Hepatocyte (in vitro differentiated cells): ENCODE measurements around the gene COL4A1. TPM values are rescaled to one million over a fixed set of nuclear protein-coding genes. Genes with fewer than 3 reads are reported as not detected.

Source experiments
- DNase-seq: peaks from one replicate; pipeline ENCODE4 v3.0.0-alpha.2; 2016; ENCODE audit warnings: low spot score
- H2AFZ ChIP-seq: fragments of 200-600 bp; sonication (generic); 2 replicates; pipeline ENCODE4 v1.6.0; 2016; ENCODE audit warnings: antibody characterized with exemption, mild to moderate bottlenecking
- H3K27ac ChIP-seq: fragments of 200-600 bp; sonication (generic); 2 replicates; pipeline ENCODE4 v1.5.1; 2016; ENCODE audit warnings: mild to moderate bottlenecking
- H3K27me3 ChIP-seq: fragments of 200-600 bp; sonication (generic); 2 replicates; pipeline ENCODE4 v1.6.1; 2016
- H3K36me3 ChIP-seq: fragments of 200-600 bp; sonication (generic); replicated peaks from 2 replicates; pipeline ENCODE4 v1.5.1; 2016; ENCODE audit warnings: low read depth; ENCODE audit not compliant: insufficient read depth
- H3K4me1 ChIP-seq: fragments of 200-600 bp; sonication (generic); 2 replicates; pipeline ENCODE4 v1.5.1; 2016; ENCODE audit warnings: mild to moderate bottlenecking, moderate library complexity; ENCODE audit not compliant: insufficient read depth
- H3K4me2 ChIP-seq: fragments of 200-600 bp; sonication (generic); 2 replicates; pipeline ENCODE4 v1.6.0; 2016
- H3K4me3 ChIP-seq: fragments of 200-600 bp; sonication (generic); 2 replicates; pipeline ENCODE4 v1.5.1; 2016; ENCODE audit warnings: mild to moderate bottlenecking
- H3K79me2 ChIP-seq: fragments of 200-600 bp; sonication (generic); 2 replicates; pipeline ENCODE4 v1.6.0; 2017; ENCODE audit warnings: mild to moderate bottlenecking
- H3K9me2 ChIP-seq: fragments of 200-600 bp; sonication (generic); replicated peaks from 2 replicates; pipeline ENCODE4 v1.6.0; 2017; ENCODE audit warnings: mild to moderate bottlenecking; ENCODE audit not compliant: insufficient read depth
- H3K9me3 ChIP-seq: fragments of 200-600 bp; sonication (generic); 2 replicates; pipeline ENCODE4 v1.5.1; 2016; ENCODE audit warnings: low read depth, mild to moderate bottlenecking
- H4K20me1 ChIP-seq: fragments of 200-600 bp; sonication (generic); 2 replicates; pipeline ENCODE4 v1.6.0; 2016; ENCODE audit warnings: mild to moderate bottlenecking; ENCODE audit not compliant: insufficient read depth, poor library complexity, severe bottlenecking
- EZH2 ChIP-seq: fragments of 200-600 bp; sonication (generic); IDR thresholded peaks from 2 replicates; pipeline ENCODE4 v1.6.1; 2016; ENCODE audit warnings: antibody characterized with exemption, mild to moderate bottlenecking, borderline replicate concordance
- EZH2phosphoT487 ChIP-seq: fragments of 200-600 bp; sonication (generic); IDR thresholded peaks from one replicate; pipeline ENCODE4 v1.6.1; 2018; ENCODE audit warnings: antibody characterized with exemption, mild to moderate bottlenecking, low read depth, moderate library complexity; ENCODE audit not compliant: unreplicated experiment, severe bottlenecking
- WGBS: methylation state at CpG from one replicate; pipeline ENCODE4 v1.1.6; 2016; ENCODE audit warnings: low lambda C conversion rate; ENCODE audit errors: missing lambda C conversion rate; 5-methylcytosine and 5-hydroxymethylcytosine counted together
- polyA plus RNA-seq: library from polyadenylated mRNA; unstranded; fragments of >200 nt; fragmentation: Nextera tagmentation; extraction: Ambion mirVana; gene quantifications from 2 replicates; pipeline ENCODE4 v1.2.1, GENCODE V29; 2016
- total RNA-seq: library from RNA; depleted of rRNA; stranded (reverse); fragments of >200 nt; gene quantifications from 2 replicates; pipeline ENCODE4 v1.2.3, GENCODE V29; 2014
- TF ChIP-seq, protein P1 (sequence below): fragments of 200-600 bp; sonication (generic); IDR thresholded peaks from 2 replicates; pipeline ENCODE4 v1.5.1; 2016; ENCODE audit warnings: antibody characterized with exemption, mild to moderate bottlenecking; ENCODE audit not compliant: poor library complexity

Gene COL4A1
- total and polyA plus RNA-seq, 2 experiments from 2014 or later, result 138 to 269 TPM

DNA sequence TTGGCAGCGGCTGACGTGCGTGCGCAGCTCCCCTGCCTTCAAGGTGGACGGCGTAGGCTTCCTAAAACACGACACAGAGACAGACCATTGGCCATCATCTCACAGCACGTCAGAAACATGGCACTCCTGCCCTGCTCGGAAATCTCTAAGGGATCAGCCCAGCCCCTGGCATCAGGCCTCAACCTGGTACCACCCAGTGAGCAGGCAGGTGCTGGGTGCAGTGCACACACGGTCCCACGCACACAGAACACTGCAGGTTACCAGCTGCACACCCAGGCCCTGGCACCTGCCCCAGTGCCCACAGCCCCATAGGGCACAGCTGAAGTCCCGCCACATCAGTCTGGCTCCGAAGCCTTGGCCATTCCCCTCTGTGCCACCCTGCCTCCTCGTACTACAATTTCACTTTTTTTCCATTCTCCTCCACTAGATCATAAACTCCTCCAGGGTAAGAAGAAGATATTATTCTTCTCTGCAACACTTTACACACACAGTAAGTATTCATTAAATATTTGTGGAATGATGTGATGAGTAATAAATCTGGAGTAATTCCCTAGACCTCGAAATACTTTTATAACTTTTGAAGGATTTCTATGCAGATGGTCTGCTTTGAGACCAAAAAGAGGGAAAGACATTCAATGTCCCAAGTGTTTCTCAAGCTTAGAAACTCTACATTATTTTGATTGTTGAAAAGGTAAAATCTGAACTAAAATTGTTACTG lies 156.4 kb downstream of the COL4A1 start:
- Histone ChIP-seq H3K4me2 (no peak overlapping the region), H3K27ac (no peak overlapping the region), H3K27me3 (no peaks in the 10 kb centered on the region), H3K4me1 (no peaks in the 10 kb centered on the region), H3K4me3 (no peak overlapping the region), H3K36me3 (no peaks in the 10 kb centered on the region), H3K79me2 (no peaks in the 10 kb centered on the region), H3K9me2 (no peaks in the 10 kb centered on the region), H3K9me3 (no peaks in the 10 kb centered on the region), H4K20me1 (no peaks in the 10 kb centered on the region), H2AFZ (no peak overlapping the region)
- TF ChIP-seq, protein P1, sequence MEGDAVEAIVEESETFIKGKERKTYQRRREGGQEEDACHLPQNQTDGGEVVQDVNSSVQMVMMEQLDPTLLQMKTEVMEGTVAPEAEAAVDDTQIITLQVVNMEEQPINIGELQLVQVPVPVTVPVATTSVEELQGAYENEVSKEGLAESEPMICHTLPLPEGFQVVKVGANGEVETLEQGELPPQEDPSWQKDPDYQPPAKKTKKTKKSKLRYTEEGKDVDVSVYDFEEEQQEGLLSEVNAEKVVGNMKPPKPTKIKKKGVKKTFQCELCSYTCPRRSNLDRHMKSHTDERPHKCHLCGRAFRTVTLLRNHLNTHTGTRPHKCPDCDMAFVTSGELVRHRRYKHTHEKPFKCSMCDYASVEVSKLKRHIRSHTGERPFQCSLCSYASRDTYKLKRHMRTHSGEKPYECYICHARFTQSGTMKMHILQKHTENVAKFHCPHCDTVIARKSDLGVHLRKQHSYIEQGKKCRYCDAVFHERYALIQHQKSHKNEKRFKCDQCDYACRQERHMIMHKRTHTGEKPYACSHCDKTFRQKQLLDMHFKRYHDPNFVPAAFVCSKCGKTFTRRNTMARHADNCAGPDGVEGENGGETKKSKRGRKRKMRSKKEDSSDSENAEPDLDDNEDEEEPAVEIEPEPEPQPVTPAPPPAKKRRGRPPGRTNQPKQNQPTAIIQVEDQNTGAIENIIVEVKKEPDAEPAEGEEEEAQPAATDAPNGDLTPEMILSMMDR, result no peak
- TF ChIP-seq EZH2phosphoT487 (no peak), EZH2 (no peak)
- WGBS, result 92% methylated on average over 15 of the region's 15 CpGs
- no peak for DNase-seq

DNA sequence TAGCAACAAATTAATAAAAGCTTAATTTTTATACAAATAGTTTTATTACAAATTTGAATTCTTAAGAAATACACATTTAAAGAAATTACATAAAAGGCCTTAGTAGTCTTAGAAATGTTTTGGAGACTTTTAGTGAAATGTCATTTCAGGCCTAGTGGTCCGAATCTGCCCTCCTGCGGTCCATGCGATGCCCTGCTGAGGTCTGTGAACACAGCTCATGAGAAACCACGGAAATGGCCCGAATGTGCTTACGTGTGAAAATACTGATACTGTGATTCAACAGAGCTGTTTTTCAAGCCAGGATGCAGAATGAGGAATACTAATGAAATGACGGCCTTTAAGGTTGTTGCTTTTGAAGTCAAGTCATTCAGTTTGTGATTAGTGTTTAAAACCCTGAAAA lies 157.9 kb downstream of the COL4A1 start:
- Histone ChIP-seq H3K36me3 (no peaks in the 10 kb centered on the region), H3K79me2 (no peaks in the 10 kb centered on the region), H3K4me2 (no peak overlapping the region), H3K27me3 (no peaks in the 10 kb centered on the region), H3K9me2 (no peaks in the 10 kb centered on the region), H2AFZ (no peak overlapping the region), H3K9me3 (no peaks in the 10 kb centered on the region), H3K4me1 (no peaks in the 10 kb centered on the region), H4K20me1 (no peaks in the 10 kb centered on the region), H3K27ac (no peak overlapping the region), H3K4me3 (no peak overlapping the region)
- DNase-seq, result no peak
- TF ChIP-seq, protein P1, result no peak
- no peak for TF ChIP-seq EZH2phosphoT487
- no peak for TF ChIP-seq EZH2
- WGBS, result 93% methylated on average over 7 of the region's 7 CpGs

DNA sequence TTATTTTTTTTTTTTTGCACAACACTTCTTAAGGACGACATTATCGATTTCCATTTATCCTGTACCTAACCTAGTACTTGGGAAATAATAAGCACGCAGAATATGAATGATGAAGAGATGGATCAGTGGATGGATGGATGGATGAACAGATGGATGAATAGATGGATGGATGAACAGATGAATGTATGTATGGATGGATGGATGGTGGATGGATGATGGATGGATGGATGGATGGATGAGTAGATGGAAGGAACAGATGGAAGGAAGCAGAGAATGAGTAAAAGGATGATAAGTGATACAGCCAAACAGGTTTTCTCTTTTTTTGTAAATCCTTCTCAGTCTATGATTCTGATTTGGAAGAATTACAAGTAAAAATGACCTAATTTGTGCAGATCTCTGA lies 166.9 kb downstream of the COL4A1 start:
- no peak overlapping the region for H3K4me3 ChIP-seq
- TF ChIP-seq EZH2phosphoT487 (no peak), EZH2 (no peak)
- TF ChIP-seq, protein P1, result no peak
- H2AFZ ChIP-seq, result no peak overlapping the region
- no peaks in the 10 kb centered on the region for H3K9me3 ChIP-seq
- no peaks in the 10 kb centered on the region for H3K9me2 ChIP-seq
- no peaks in the 10 kb centered on the region for H3K79me2 ChIP-seq
- WGBS, result 94% methylated on average over 3 of the region's 3 CpGs
- H3K27me3 ChIP-seq, result peaks cover 6% of the 10 kb centered on the region
- DNase-seq, result no peak
- no peak overlapping the region for H3K27ac ChIP-seq
- no peaks in the 10 kb centered on the region for H4K20me1 ChIP-seq
- no peak overlapping the region for H3K4me2 ChIP-seq
- no peaks in the 10 kb centered on the region for H3K36me3 ChIP-seq
- peaks cover 7% of the 10 kb centered on the region for H3K4me1 ChIP-seq

DNA sequence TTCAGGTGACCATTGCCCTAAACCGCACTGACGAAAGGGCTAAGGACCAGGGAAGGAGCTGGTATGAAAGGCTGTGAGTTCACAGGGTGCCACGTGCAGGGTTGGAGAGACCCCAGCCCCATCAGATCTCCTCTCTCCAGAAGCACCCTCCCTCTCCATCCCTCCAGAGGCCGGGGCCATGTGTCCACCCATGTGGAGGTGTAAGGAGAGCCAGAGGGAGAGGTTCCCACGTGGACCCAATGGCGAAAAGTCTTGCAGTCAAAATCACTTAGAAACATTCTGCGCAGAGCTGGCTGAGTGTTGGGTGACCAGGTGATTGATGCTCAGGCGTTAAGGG lies 168.3 kb downstream of the COL4A1 start:
- WGBS, result 20% methylated on average over 8 of the region's 8 CpGs
- Histone ChIP-seq H3K4me1 (peaks cover 7% of the 10 kb centered on the region), H3K79me2 (no peaks in the 10 kb centered on the region), H3K27ac (peak overlapping the region; percentile 57), H3K36me3 (no peaks in the 10 kb centered on the region), H4K20me1 (no peaks in the 10 kb centered on the region), H3K4me3 (peak overlapping the region; percentile 27), H2AFZ (peak overlapping the region; percentile 47), H3K9me3 (no peaks in the 10 kb centered on the region), H3K27me3 (peaks cover 6% of the 10 kb centered on the region), H3K4me2 (peak overlapping the region; percentile 81), H3K9me2 (no peaks in the 10 kb centered on the region)
- no peak for DNase-seq
- TF ChIP-seq, protein P1, result no peak
- TF ChIP-seq EZH2 (no peak), EZH2phosphoT487 (no peak)
